Measurements from ENCODE around the gene SPTY2D1. TPM values are rescaled to one million over a fixed set of nuclear protein-coding genes. Genes with fewer than 3 reads are reported as not detected.

The SPTY2D1 gene
- total and polyA plus RNA-seq, 2 experiments from 2014 or later: 12.3 to 18.7 TPM

DNA sequence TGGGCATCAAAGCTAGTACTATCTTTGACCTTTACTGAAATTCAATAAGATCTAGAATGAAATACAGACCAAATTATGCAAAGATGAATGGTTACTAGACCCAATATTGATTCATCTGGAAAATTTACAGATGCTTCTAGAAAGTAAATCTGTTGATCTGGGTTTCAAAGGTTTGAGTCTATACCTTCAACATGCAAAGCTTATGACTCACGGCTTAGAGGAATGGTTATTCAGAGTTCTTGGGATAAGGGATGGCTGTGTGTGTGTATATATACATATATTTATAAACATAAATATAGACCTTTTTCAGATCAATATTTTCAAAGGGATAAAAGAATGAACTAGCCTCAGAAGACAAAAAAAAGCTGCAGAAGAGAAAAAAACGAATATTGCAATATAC, 1.3 kb downstream of the SPTY2D1 start:
- H3F3A ChIP-seq (ENCODE audit: insufficient read depth): peaks cover 5% of the 10 kb centered on the region
- 0 out of 2 replicates have a peak, but pooled peaks cover 6% of the 10 kb centered on the region for H4K20me1 ChIP-seq (ENCODE audit: insufficient read depth)
- in situ Hi-C loops (cut with MboI): no loop called here

DNA sequence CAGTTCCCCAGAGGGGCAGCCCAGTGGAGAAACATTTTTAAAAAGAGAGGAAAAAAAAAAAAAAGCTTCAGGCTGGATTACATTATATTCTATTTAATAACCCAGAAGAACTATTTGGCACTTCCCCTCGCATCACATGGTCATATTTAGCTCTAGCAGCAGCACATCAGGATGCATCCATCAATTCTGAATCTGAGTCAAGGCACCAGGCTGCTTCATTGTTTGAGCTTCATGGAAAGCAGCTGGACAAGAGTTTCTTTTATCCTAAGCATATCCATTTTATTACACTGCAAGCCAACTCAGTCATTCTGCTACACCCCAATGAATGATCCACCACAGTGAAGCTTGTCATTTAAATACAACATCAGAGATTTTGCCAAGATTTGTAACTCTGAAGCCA, 10.0 kb downstream of the SPTY2D1 start:
- H3F3A ChIP-seq (ENCODE audit: insufficient read depth): no peaks in the 10 kb centered on the region
- no peak overlapping the region for H3K4me3 ChIP-seq
- no peak for DNase-seq
- 59 to 64% methylated on average over 1 of the region's 1 CpG for WGBS, 2 experiments (ENCODE audit: low coverage in 1 of 2, low lambda C conversion rate in 2 of 2, missing lambda C conversion rate in 2 of 2)
- peaks cover 20% of the 10 kb centered on the region; the same call in 1 of the 2 replicates for H4K20me1 ChIP-seq (ENCODE audit: insufficient read depth)
- H2AFZ ChIP-seq: no peak overlapping the region
- no peak overlapping the region for H3K4me2 ChIP-seq (ENCODE audit: unreplicated experiment)
- H3K4me1 ChIP-seq (ENCODE audit: insufficient read depth): no peaks in the 10 kb centered on the region
- no peaks in the 10 kb centered on the region for H3K36me3 ChIP-seq (ENCODE audit: low read depth)
- H3K9me3 ChIP-seq (ENCODE audit: low read depth): no peaks in the 10 kb centered on the region
- no peaks in the 10 kb centered on the region for H3K27me3 ChIP-seq (replicated peaks; ENCODE audit: insufficient read depth)
- H3K79me2 ChIP-seq (ENCODE audit: insufficient read depth): peaks cover 99% of the 10 kb centered on the region
- no peak overlapping the region for H3K9ac ChIP-seq
- no peak overlapping the region for H3K27ac ChIP-seq
- H3K9me2 ChIP-seq (ENCODE audit: insufficient read depth): no peaks in the 10 kb centered on the region
- in situ Hi-C loops (cut with MboI): no loop called here
- no peak for TF ChIP-seq EZH2 (IDR thresholded peaks at IDR 0.05; ENCODE audit: insufficient read depth, poor library complexity, severe bottlenecking)
- TF ChIP-seq EZH2phosphoT487 (IDR thresholded peaks at IDR 0.05; ENCODE audit: insufficient read depth, low read depth): no peak

More for the DNA sequence above, 1.3 kb downstream of the SPTY2D1 start:
- H3K9me3 ChIP-seq (ENCODE audit: low read depth): no peaks in the 10 kb centered on the region
- no peak overlapping the region for H2AFZ ChIP-seq
- peak overlapping the region; percentile 96 for H3K9ac ChIP-seq
- H3K4me3 ChIP-seq: peak overlapping the region; percentile 97
- no peaks in the 10 kb centered on the region for H3K27me3 ChIP-seq (replicated peaks; ENCODE audit: insufficient read depth)
- peak overlapping the region; percentile 91 for H3K4me2 ChIP-seq (ENCODE audit: unreplicated experiment)
- TF ChIP-seq EZH2 (IDR thresholded peaks at IDR 0.05; ENCODE audit: insufficient read depth, poor library complexity, severe bottlenecking) (no peak), EZH2phosphoT487 (IDR thresholded peaks at IDR 0.05; ENCODE audit: insufficient read depth, low read depth) (no peak)
- DNase-seq: peak; percentile 49
- H3K9me2 ChIP-seq (ENCODE audit: insufficient read depth): no peaks in the 10 kb centered on the region
- no peaks in the 10 kb centered on the region for H3K36me3 ChIP-seq (ENCODE audit: low read depth)
- H3K27ac ChIP-seq: peak overlapping the region; percentile 95; the same call in 1 of the 2 replicates
- H3K79me2 ChIP-seq (ENCODE audit: insufficient read depth): peaks cover 63% of the 10 kb centered on the region
- WGBS, 2 experiments (ENCODE audit: low coverage in 1 of 2, low lambda C conversion rate in 2 of 2, missing lambda C conversion rate in 2 of 2): 19 to 21% methylated on average over 2 of the region's 2 CpGs
- H3K4me1 ChIP-seq (ENCODE audit: insufficient read depth): peaks cover 9% of the 10 kb centered on the region

DNA sequence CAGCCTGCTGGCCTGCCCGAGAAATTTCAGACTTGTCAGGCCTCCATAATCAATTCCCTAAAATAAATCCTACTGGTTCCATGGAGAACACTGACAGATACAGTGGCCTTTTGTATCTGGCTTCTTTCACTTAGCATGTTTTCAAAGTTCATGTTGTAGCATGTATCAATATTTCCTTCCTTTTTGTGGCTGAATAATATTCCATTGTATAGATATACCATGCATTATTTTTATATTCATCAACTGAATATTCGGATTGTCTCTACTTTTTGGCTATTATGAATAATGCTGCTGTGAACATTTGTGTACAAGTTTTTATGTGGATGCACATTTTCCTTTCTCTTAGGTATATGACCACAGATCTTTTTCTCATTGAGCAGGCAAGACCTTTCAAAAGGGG, 10.4 kb downstream of the SPTY2D1 start:
- Histone ChIP-seq H3K27me3 (replicated peaks; ENCODE audit: insufficient read depth) (no peaks in the 10 kb centered on the region), H3K4me3 (no peak overlapping the region), H3K27ac (no peak overlapping the region), H3F3A (ENCODE audit: insufficient read depth) (peaks cover 3% of the 10 kb centered on the region; the same call in 1 of the 2 replicates), H3K9me3 (ENCODE audit: low read depth) (no peaks in the 10 kb centered on the region), H3K9ac (no peak overlapping the region), H3K4me2 (ENCODE audit: unreplicated experiment) (no peak overlapping the region), H3K79me2 (ENCODE audit: insufficient read depth) (peaks cover 99% of the 10 kb centered on the region), H4K20me1 (ENCODE audit: insufficient read depth) (peaks cover 20% of the 10 kb centered on the region), H3K36me3 (ENCODE audit: low read depth) (no peaks in the 10 kb centered on the region), H3K4me1 (ENCODE audit: insufficient read depth) (peaks cover 2% of the 10 kb centered on the region; the same call in 1 of the 2 replicates), H3K9me2 (ENCODE audit: insufficient read depth) (no peaks in the 10 kb centered on the region), H2AFZ (no peak overlapping the region)
- WGBS, 2 experiments (ENCODE audit: low coverage in 1 of 2, low lambda C conversion rate in 2 of 2, missing lambda C conversion rate in 2 of 2): 95 to 98% methylated on average over 2 of the region's 2 CpGs
- in situ Hi-C loops (cut with MboI): no loop called here
- no peak for DNase-seq
- TF ChIP-seq EZH2phosphoT487 (IDR thresholded peaks at IDR 0.05; ENCODE audit: insufficient read depth, low read depth) (no peak), EZH2 (IDR thresholded peaks at IDR 0.05; ENCODE audit: insufficient read depth, poor library complexity, severe bottlenecking) (no peak)

DNA sequence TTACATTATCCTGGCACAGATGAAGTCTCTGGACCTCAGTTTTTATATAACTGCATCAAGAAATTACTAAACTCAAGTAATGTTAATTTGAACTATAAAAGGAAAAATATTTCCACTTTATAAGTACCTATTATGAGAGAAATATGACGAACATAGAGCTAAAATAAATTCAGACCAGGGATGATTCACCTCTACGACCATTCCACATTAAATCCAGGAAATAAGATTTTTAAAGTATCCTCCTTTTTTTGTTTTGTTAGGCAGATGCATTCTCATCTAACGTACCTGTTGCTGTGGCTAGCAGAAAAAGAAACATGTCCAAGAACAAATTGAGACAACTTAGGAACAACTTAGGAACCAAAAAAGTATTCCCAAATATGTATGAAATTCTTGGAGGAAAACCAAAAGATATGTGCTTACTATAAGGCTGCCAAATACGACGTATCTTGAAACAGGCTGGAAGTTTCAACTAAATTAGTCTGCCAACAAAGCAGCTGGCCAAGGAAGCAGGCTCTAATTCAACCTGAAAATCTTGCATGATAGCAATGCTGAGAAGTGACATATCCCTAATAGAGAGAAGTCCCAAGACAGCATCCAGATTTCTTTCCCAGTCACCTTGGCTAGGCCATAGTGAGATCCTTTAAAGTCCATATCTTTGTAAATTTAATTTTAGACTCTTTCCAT, 15.7 kb downstream of the SPTY2D1 start:
- no peak overlapping the region for H2AFZ ChIP-seq
- no peaks in the 10 kb centered on the region for H3K27me3 ChIP-seq (replicated peaks; ENCODE audit: insufficient read depth)
- H3K4me3 ChIP-seq: no peak overlapping the region
- peaks cover 10% of the 10 kb centered on the region; the same call in 1 of the 2 replicates for H3K36me3 ChIP-seq (ENCODE audit: low read depth)
- 0 out of 2 replicates have a peak overlapping the region, but pooled peaks have one; percentile 6 for H3K9ac ChIP-seq
- peaks cover 22% of the 10 kb centered on the region for H4K20me1 ChIP-seq (ENCODE audit: insufficient read depth)
- peak overlapping the region; percentile 5 for H3K4me2 ChIP-seq (ENCODE audit: unreplicated experiment)
- in situ Hi-C loops (cut with MboI): no loop called here
- peaks cover 13% of the 10 kb centered on the region; the same call in 1 of the 2 replicates for H3F3A ChIP-seq (ENCODE audit: insufficient read depth)
- H3K79me2 ChIP-seq (ENCODE audit: insufficient read depth): peaks cover 99% of the 10 kb centered on the region
- no peaks in the 10 kb centered on the region for H3K9me2 ChIP-seq (ENCODE audit: insufficient read depth)
- H3K9me3 ChIP-seq (ENCODE audit: low read depth): no peaks in the 10 kb centered on the region
- H3K27ac ChIP-seq: peak overlapping the region; percentile 43
- H3K4me1 ChIP-seq (ENCODE audit: insufficient read depth): peaks cover 17% of the 10 kb centered on the region
- peak; percentile 48 for DNase-seq
- no peak for TF ChIP-seq EZH2 (IDR thresholded peaks at IDR 0.05; ENCODE audit: insufficient read depth, poor library complexity, severe bottlenecking)
- no peak for TF ChIP-seq EZH2phosphoT487 (IDR thresholded peaks at IDR 0.05; ENCODE audit: insufficient read depth, low read depth)
- WGBS, 2 experiments (ENCODE audit: low coverage in 1 of 2, low lambda C conversion rate in 2 of 2, missing lambda C conversion rate in 2 of 2): 53 to 56% methylated on average over 5 of the region's 5 CpGs

Measured in GM23248 (cell line).